Uterus (tissue), 4 donors: ENCODE data around the gene CBX1. TPM values are rescaled to one million over a fixed set of nuclear protein-coding genes. Genes with fewer than 3 reads are reported as not detected.

Source experiments
- DNase-seq, 2 donors: peaks; one replicate each; pipeline ENCODE4 v3.0.0-alpha.2; 2019 to 2020
- H3K27ac ChIP-seq, 2 donors: fragments of 200-600 bp; sonication (generic); 1 replicate in 1 of 2; 2 replicates in 1 of 2; pipeline ENCODE4 v1.5.1; 2016 to 2018
- H3K27me3 ChIP-seq, 2 donors: fragments of 200-600 bp; sonication (generic); one replicate each; pipeline ENCODE4 v1.5.1; 2018 to 2019; ENCODE audit warnings: control low read depth in 1 of 2
- H3K36me3 ChIP-seq, 2 donors: fragments of 200-600 bp; sonication (generic); one replicate each; pipeline ENCODE4 v1.5.1; 2019; ENCODE audit warnings: control low read depth in 1 of 2
- H3K4me1 ChIP-seq, 2 donors: fragments of 200-600 bp; sonication (generic); one replicate each; pipeline ENCODE4 v1.5.1; 2018 to 2019; ENCODE audit warnings: control low read depth in 1 of 2
- H3K4me3 ChIP-seq, 2 donors: fragments of 200-600 bp; sonication (generic); 1 replicate in 1 of 2; 2 replicates in 1 of 2; pipeline ENCODE4 v1.5.1; 2018 to 2019; ENCODE audit warnings: mild to moderate bottlenecking in 1 of 2
- H3K9me3 ChIP-seq, 2 donors: fragments of 200-600 bp; sonication (generic); one replicate each; pipeline ENCODE4 v1.5.1; 2019; ENCODE audit warnings: control low read depth in 1 of 2
- CTCF ChIP-seq, 4 experiments: fragments of 200-600 bp in 2 of 4; fragments of 450-650 bp in 2 of 4; sonication (generic) in 2 of 4; IDR thresholded peaks; one replicate each; pipeline ENCODE4 v1.5.1; 2016 to 2019; ENCODE audit warnings: antibody characterized with exemption in 4 of 4, mild to moderate bottlenecking in 2 of 4, moderate library complexity in 1 of 4
- POLR2A ChIP-seq, 2 donors: fragments of 450-650 bp; IDR thresholded peaks; one replicate each; pipeline ENCODE4 v1.6.1; 2016; ENCODE audit warnings: antibody characterized with exemption in 2 of 2, mild to moderate bottlenecking in 1 of 2, moderate library complexity in 1 of 2
- intact Hi-C: fragments of 100-400 bp; cut with DNase I; formaldehyde crosslinking; loops from one replicate; pipeline ENCODE4 v1.15.1; 2023; ENCODE audit warnings: low total_unique reads
- total RNA-seq, 4 donors: library from RNA; depleted of rRNA in 3 of 4; stranded (reverse); fragments of >200 nt in 3 of 4; gene quantifications; one replicate each; pipeline versions ENCODE4 v1.1.0 to v1.2.4, GENCODE V29; 2014 to 2023
- donor health status: DM: yes; HTN: yes; CAD: no.

CBX1 gene
- total RNA-seq, 4 donors from 2014 or later, result 47.1 to 132 (median 81.3) TPM

GRCh38 chr17:48128400-48128799 is 27.1 kb upstream of the CBX1 start:
- intact Hi-C loops, result loop anchor here (5.0 kb wide), 1 partner anchor 101 kb away; no protein-coding TSS in a partner anchor
- DNase-seq, result no peak
- Histone ChIP-seq H3K9me3 (no peaks in the 10 kb centered on the region), H3K4me1 (no peaks in the 10 kb centered on the region), H3K36me3 (no peaks in the 10 kb centered on the region), H3K4me3 (no peak overlapping the region), H3K27me3 (no peaks in the 10 kb centered on the region), H3K27ac (no peak overlapping the region)
- no peak for TF ChIP-seq CTCF (IDR thresholded peaks at IDR 0.05)
- TF ChIP-seq POLR2A (IDR thresholded peaks at IDR 0.05), result no peak

- no peaks in the 10 kb centered on the region for H3K36me3 ChIP-seq
- no peak overlapping the region for H3K4me3 ChIP-seq
- H3K27me3 ChIP-seq, result no peaks in the 10 kb centered on the region
- H3K9me3 ChIP-seq, result no peaks in the 10 kb centered on the region
- TF ChIP-seq CTCF (IDR thresholded peaks at IDR 0.05) (no peak), POLR2A (IDR thresholded peaks at IDR 0.05) (no peak)
- intact Hi-C loops, result loop anchor here (5.0 kb wide), 1 partner anchor 100 kb away; no protein-coding TSS in a partner anchor
- H3K27ac ChIP-seq, result no peak overlapping the region
- DNase-seq, result no peak
- H3K4me1 ChIP-seq, result no peaks in the 10 kb centered on the region
These were observed 26.2 kb upstream of the CBX1 start for GRCh38 chr17:48127371-48128051.

- no peak overlapping the region for H3K27ac ChIP-seq
- no peak for DNase-seq
- intact Hi-C loops, result loop anchor here (5.0 kb wide), 1 partner anchor 99 kb away; no protein-coding TSS in a partner anchor
- no peaks in the 10 kb centered on the region for H3K4me1 ChIP-seq
- no peaks in the 10 kb centered on the region for H3K36me3 ChIP-seq
- no peaks in the 10 kb centered on the region for H3K27me3 ChIP-seq
- H3K4me3 ChIP-seq, result no peak overlapping the region
- no peak for TF ChIP-seq POLR2A (IDR thresholded peaks at IDR 0.05)
- TF ChIP-seq CTCF (IDR thresholded peaks at IDR 0.05), result no peak
- no peaks in the 10 kb centered on the region for H3K9me3 ChIP-seq
These were observed 25.2 kb upstream of the CBX1 start for GRCh38 chr17:48126532-48126850.

GRCh38 chr17:48125829-48126531 is 24.7 kb upstream of the CBX1 start:
- no peak overlapping the region for H3K27ac ChIP-seq
- intact Hi-C loops, result loop anchor here (5.0 kb wide), 1 partner anchor 99 kb away; no protein-coding TSS in a partner anchor

More at GRCh38 chr17:48125829-48126531, 24.7 kb upstream of the CBX1 start:
- no peaks in the 10 kb centered on the region for H3K36me3 ChIP-seq
- TF ChIP-seq CTCF (IDR thresholded peaks at IDR 0.05) (no peak), POLR2A (IDR thresholded peaks at IDR 0.05) (no peak)
- no peaks in the 10 kb centered on the region for H3K4me1 ChIP-seq
- DNase-seq, result no peak
- no peak overlapping the region for H3K4me3 ChIP-seq
- H3K9me3 ChIP-seq, result no peaks in the 10 kb centered on the region
- H3K27me3 ChIP-seq, result no peaks in the 10 kb centered on the region
